NK-92 (cell line): ENCODE measurements around the gene ETV1.

Experiments used
- DNase-seq: peaks from one replicate; lab custom pipeline; 2025; ENCODE audit not compliant: unreplicated experiment; lab: John Stamatoyannopoulos, UW

The ETV1 gene

DNA sequence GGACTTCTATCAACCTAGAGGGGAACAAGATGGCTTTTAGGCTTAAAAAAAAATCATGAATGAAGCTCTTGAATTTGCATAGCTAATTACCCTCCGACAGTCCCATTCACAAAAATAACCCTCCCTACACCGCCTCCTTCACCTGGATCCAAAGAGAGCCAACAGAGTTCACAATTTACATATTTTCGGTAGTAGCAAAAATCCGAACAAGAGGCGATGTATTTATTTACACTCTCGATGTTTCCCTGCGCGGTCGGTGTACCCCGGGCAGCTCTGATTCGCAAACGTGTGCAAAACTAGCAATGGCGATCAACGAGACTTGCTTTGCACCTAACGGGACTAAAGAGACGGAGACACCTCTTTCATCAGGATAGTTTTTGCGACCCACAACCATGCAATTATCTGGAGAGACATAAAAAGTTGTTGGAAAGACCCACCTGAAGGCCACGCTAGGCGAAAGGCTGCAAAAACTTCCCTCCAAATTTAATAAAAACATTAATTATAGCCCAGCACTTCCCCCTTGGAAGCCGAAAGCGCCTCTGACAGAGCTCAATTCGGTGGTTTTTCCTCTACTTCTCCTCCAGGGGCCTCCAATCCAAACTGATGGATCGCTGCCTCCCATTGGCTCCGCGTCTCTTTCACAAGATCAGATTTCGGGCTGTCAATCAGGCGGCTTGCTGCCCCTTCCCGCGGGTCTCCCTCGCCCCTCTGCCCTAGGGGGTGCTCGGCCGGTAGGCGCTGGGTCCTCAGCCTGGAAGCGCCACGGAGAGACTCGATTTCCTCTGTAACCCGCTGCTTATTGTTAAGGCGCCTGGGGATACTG, at the start of gene ETV1:
Gene ETV1 (minus strand): TSS at position 541 of the 823 bp plus-strand sequence. CDS start 614 bp downstream, outside the sequence.
- no peak for DNase-seq

DNA sequence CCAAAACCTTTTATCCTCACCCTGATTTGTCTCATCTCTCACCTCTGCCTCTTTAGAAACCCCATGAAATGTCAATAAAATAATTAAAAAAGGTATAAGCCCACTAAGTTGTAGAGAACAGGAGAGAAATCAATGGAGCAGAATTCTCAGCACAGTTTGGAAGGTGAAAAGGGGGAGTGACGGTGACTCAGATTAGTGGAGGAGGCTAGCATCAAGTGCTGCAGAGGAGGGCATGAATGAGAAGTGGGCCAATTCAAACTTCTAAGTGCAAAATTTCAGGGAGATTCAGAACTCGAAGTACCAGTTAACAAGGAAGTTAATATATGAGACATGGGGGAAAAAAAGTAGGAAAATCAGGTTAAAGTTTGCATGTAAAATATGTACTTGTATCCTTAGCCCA, 34.9 kb upstream of the ETV1 start:
- DNase-seq = no peak

DNA sequence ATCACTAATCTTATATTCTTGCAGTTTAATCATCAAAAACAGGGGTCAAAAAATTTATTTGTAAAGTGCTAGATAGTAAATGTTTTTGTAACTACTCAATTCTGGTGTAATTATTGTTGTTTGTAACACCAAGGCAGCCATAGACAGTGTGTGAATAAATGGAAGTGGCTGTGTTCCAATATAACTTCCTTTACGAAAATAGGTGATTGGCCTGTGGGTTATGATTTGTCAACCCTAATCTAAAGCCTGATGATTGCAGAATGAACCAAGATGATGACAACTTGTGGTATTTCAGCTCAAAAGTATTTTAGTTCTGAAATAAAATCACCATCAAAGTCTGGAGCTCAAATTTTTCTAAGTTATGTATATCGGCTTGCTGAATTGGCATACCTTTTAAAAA, 34.4 kb upstream of the ETV1 start:
- no peak for DNase-seq

DNA sequence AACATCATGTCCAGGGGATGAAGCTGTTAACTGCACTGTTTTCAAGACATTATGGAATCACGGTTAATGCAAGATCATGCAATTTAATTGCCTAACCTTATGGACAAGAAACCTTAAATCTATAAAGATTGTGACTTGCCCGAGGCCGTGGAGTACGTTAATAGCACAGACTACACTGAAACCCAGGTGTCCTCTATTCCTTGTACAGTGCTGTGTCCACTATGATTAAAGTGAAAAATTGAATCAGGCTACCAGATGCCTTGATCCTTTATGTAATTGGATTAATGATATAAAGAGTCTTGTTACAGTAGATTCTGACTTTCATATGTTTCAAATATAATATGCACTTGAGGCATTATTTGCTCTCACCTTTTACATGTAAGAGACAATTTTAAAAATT, 33.9 kb upstream of the ETV1 start:
- no peak for DNase-seq

DNA sequence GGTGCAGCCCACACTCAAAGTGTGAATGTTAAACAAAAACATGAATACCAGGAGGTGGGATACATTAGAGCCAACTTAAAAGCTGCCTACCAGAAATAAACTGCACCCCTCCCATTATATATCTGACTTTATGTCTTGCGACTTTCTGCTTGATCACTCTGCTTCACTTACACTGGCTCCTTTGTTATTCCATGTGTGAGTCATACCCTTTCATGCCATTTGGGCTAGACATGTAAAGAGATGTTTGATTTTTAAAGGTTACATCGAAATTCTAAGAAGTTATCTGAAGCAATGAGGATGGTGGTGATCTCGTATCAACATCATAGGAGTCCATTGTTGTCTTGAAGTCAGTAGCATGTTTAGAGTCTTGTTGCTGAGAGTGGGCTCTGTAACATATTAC, 31.6 kb upstream of the ETV1 start:
- DNase-seq = no peak

DNA sequence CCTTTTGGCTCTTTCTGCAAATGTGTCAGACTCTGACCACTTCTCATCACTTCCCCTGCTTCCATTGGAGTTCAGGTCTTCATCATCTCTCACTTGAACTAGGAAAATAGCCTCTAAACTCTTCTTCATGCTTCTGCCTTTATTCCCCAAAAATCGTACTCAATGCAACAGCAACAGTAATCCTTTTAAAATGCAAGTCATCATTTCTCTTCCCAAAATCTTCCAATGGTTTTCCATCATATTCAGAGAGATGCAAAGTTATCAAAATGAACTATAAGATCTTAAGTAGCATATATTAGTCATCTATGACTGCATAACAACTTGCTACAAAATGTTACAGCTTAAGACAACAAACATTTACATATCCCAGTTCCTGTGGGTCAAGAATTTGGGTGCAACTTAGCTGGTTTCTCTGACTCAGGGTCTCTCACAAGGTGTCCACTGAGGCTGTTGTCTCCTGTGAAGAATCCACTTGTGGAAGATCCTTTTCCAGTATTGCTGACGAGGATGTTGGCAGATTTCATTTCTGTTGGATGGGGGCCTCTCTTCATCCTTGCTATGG, 31.0 kb upstream of the ETV1 start:
- DNase-seq = no peak

DNA sequence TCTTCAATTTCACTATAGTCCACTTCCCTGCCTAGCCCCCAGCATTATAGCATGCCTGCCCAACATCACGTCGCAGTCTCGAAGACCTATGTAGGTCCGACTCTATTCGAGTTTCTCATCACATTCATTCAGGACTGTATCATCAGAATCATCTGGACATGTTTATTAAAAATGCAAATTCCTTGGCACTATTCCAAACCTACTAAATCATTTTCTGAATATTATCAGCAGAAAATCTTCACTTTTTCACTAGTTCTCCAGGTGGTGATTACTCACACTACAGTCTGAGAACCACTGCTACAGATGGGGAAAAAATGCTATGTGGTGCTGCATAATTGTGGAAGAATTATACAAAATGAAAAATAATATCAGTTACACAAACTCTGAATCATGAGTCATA, 29.3 kb upstream of the ETV1 start:
- no peak for DNase-seq

DNA sequence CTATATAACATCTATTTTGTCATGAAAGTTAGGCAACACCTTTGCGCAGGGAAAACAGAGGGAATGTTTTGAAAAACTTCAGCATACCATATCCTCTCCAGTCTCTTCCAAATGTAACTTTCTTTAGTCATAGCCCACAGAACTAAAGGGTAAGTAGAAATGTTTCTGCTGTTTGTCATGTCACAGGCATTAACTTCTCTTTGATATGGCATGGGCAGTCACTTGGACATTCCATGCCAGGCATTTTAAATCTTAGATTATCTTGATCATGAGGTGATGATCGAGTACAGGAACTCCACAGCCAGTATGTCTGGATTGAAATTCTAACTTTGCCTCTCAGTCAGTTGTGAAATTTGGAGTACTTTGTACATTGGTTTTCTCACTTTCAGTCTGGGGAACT, 27.5 kb upstream of the ETV1 start:
- no peak for DNase-seq

DNA sequence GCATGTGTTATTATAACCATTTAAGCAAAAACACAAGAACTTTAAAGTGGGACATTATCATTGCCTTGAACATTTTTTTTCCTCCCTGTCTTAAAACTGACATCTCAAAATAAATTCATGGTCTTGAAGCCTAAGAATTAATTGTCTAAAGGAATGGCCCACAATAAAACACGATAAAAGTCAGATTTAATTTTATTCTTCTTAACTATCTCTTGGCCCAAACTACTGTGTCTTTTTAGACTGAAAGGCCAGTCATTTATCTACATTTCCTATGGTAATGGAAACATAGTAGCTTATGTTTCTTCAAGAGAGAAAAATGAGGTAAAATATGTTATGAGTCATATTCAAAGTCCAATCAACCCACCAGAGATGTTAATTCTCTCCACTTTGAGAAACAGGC, 24.4 kb upstream of the ETV1 start:
- DNase-seq = no peak

DNA sequence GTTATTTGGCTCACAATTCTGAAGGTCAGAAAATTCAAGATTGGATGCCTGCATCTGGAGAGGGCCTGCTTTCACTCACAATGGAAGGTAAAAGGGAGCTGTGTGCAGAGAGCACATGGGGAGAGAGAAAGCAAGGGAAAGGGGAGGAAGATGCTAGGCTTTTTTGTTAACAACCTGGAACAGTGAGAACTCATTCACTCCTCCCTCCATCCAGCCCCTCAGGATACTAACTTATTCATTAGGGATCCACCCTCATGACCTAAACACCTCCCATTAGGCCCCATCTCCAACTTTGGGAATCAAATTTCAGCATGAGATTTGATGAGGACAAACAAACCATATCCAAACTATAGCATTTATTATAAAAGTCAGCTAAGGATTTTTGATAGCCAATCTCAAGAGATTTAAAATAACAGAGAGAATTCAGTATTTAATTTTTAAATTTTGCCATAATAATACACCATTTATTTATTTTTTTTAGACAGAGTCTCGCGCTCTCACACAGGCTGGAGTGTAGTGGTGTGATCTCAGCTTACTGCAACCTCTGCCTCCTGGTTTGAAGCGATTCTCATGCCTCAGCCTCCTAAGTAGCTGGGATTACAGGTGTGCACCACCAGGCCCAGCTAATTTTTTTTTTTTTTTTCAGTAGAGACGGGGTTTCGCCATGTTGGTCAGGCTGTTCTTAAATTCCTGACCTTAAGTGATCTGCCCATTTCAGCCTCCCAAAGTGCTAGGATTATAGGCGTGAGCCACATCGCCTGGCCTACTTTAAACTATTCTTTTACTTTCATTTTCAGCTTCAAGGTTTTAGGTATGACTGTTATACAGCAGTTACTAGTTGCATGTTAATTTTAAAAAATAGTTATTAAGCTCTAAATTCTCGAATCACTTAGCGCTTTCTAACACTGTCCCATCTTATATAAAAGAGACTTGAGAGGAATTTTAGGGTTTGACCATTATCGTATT, 20.3 kb upstream of the ETV1 start:
- no peak for DNase-seq

DNA sequence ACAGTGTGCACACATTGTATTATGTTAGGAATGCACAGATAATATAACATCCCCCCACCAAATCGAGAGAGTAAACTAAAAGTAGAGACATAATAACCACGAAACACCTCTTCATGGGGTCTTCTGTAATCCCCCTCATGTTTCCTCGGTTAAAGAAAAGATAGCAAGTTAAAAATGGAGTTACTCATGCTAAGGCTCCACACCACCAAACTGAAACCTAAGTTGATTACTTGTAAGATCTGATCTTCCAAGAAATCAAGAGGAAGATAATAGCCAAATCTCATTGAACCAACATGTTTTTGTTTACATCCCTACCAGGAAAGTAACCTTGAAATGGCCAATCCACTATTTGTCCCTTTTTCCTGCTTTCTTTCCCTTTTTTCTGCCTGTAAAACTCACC, 11.7 kb upstream of the ETV1 start:
- no peak for DNase-seq

DNA sequence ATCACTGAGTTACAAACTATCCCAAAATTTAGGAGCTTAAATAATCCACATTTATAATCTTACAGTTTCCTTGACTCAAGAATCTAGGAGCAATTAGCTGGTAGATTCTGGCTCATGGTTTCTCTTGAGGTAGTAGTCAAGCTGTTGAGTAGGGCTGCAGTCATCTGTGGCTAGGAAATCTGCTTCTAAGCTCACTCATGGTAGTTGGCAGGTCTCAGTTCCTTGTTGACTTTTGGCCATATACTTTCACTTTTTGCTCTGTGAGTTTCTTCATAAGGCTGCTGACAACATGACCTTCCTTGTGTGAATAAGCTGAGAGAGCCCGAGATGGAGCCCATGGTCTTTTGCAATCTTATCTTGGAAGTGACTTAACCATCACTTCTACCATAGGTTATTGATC, 10.8 kb upstream of the ETV1 start:
- no peak for DNase-seq

DNA sequence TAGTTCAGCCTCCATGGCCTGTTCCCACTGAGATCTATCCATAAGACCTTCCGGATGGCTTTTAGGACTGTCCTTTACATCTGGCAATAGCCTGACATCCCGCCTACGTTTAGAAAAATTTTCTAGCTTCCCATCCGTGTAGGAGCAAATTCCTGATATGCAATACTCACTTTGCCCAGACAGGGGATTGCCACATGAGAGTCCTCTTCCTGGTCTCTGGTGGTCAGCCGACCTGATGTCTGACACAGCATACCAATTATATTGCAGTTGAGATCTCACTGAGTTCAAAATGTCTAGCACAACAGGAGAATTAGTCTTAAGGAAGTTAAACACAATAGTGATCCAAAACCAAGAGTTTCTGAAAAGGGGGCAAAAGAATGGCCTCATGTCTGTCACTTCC, 9.4 kb upstream of the ETV1 start:
- no peak for DNase-seq

DNA sequence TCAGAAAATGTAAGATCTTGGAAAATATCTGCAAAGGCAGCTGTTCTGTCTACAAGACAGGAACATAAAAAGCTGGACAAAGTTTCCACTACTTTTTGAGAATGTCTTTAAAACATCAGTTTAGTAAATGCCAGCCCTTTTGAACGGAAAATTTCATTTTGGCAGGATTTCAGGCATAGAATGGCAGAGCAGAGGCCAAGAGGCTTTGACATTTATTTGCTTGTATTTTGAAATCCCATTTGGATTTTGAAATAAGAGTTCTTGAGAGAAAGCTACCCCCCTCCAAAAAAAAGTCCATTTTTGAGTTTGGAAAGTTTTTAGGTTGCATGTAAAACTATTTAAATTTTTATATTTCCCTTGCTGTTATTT, 3.1 kb upstream of the ETV1 start:
- no peak for DNase-seq

DNA sequence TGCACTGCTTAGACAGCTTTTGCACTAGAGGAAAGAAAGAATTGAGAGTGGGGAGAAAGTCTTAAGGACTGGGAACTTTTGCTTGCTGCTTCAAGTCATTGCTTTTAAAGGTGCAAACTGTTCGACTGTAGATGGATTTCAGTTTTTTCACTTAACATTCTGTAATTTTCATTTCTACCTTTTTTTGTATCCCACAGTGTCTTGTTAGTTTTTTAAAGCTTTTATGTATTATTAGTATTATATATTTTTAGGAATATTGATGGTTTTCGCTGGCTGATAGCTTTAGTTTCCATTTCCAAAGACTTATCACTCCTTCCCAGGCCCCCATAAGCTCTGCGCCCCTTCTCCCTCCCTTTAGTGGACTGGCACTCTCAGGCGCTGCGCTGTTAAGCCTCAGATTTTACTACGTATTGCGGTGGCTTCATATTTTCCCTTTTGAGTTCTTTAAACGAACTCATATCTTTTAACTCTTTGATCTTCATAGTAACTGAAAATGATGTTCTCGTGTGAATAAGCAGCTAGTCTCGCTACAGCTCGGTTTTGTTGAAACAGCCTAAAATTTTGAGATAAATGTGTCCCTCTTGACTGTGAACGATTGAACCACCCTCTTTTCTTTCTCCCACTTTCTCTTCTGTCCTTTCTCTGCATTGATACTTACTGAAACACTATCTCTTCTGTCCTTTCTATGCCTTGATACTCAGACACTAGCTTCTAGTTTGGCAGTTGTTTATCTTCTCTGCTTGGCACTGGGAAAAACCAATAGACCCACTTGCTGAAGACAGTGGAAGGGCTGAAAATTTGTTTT, 2.5 kb upstream of the ETV1 start:
- DNase-seq = no peak

DNA sequence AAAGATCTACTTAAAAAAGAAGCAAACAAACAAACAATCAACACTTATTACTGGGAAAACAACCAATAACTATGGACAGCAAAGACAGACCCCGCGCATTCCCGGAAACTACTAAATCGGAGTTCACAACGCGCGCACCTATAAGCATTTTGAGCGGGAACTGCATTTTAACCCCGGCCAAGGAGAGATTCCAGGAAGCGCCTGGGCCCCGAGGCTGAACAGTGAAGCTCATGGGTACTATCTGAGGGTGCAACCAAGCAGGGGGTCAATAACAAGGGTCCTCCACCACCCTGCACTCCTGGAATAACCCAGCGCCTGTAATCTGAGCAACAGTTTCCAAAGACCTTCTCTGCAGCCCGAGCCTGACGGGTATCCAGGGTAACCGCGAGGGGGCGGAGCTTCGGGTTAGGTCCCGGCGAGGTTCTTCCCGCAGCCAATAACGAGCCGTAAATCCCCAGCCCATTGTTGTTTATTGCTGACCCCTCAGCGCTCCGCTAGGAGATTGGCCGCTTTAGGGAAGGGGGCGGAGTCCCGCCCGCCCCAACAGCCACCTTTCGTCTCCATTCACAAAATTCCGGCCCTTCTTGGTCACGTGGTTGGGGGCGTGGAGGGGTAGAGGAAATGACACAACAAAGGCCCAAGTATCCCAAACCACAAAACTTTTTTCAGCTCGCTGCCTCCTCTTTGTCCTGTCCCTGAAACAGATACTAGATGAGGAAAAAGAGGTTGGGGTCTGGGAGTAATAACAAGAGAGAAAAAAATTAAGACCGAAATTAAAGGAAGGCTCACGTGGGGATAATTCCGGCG, 1.7 kb upstream of the ETV1 start:
- DNase-seq = no peak

DNA sequence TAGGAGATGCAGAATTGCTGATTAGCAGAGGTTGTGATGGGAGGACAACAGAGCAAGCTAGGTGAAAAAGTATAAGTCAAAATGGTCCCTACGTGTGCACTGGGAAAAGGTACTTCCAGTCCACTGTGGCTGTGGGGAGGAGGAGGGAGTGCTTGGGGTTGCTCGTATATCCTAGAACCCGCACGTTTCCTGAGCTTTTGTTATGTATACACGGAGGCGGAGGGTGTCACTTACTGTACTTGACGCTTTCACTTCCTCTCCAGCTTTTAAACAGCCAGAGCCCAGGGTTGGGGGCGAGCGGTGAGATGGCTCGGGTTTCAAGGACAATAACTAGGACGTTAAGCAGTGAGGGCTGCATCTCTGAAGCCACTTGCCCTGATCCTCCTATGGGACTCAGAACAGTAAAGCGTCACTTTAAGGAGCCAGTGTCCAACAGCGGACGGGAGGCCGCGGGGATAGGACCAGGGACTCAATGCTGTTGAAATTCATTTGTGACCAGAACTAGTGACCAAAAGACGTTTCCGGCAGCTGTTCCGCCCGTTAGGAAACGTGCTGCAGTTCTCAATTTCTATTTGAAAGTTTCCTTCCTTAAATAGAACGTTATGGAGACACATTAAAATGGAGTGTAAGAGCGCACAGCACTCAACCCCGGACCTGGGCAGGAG, 985 bp upstream of the ETV1 start:
- no peak for DNase-seq

DNA sequence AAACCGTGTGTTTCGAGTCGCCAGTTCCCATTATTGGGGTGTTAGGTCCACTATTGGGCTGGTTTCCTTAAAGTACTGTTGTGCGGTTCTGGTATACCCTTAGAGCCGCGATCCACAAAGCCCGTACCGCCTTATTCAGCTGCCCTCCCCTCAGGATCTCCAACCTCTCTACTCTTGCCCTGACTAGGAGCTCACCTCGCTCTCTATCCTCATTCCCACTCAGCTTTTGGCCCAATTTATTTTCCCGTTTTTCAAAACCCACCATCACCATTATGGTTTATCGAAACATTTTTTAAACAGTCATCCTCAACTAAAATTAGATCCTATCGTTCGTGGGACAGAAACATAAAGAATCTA, 461 bp upstream of the ETV1 start:
- no peak for DNase-seq

DNA sequence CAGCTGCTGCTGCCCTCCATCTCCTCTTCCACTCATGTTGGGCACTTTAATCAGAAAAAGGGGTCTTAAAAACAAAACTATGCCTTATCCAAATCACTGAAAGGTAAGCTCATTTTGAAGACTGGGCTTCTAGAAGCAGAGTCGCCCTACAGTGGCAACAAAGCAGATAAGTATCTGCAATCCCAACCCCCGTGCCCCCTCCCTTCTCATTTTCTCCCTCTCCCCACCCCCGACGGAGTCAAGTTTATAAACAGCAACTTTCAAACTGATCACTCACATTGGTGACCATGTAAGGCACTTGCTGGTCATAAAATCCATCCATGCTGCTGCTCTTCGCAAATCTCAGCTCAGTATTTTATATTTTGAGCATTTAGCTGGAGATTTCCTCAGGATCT, 738 bp downstream of the ETV1 start:
- no peak for DNase-seq

DNA sequence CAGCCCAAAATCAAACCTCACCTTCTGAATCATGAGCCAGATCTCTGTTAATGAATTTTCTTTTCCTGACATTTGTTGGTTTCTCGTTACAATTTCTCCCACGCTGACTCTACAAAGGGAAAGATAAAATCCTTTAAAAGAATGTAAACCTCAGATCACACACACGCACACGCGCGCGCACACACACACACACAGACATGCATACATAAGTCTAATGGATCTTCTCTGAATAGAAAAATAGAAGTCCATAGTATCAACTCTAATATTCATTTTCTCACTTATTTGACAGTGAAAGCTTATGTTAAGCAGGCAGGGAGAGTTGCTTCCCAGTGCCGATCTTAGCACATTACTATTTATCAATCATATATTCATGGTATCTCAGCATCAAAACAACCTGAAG, 1.4 kb downstream of the ETV1 start:
- DNase-seq = no peak
